Measurements from ENCODE around the gene NPAS2. TPM values are rescaled to one million over a fixed set of nuclear protein-coding genes. Genes with fewer than 3 reads are reported as not detected.

NPAS2 gene
- total RNA-seq, 1 experiment from 2014 or later = 20.4 TPM

DNA sequence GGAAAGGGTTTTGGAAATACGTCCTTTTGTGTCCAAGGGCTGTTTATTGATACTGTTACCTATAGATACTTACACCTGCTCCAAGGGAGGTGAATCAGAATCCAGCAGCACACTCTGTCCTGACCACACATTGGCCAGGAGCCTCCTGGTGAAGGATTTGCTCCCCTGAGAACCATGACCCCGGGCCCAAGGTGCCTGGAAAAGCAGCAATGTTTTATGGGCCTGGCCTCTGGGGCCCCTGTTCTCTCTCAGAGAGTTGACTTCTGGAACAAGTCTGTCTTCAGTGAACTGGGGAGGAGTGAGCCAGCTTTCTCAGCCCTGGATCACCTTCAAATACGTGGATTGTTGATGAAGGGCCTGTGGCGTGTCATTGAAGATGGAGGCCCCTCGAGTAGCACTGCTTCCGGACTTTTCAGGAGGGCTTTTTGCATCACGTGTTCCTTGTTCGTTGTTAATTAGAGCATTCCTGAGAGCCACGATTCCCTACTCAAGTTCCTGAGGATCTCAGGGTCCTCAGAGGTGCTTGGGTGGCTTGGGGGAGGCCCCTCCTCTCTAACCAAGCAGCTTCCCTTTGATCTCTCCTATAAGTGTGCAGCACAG is 103.6 kb downstream of the NPAS2 start:
- H3K36me3 ChIP-seq (ENCODE audit: control insufficient read depth in 1 of 2, insufficient read depth in 2 of 2, low read length in 2 of 2) = peaks cover 0 to 5% of the 10 kb centered on the region in 2 experiments; a peak in 2 of 4 replicates
- no peak overlapping the region for H3K4me2 ChIP-seq (ENCODE audit: low read length)
- H3K4me1 ChIP-seq (ENCODE audit: control insufficient read depth in 1 of 2, insufficient read depth in 2 of 2, low read length in 2 of 2) = no peaks in the 10 kb centered on the region
- H3K9ac ChIP-seq (ENCODE audit: low read length) = no peak overlapping the region
- H2AFZ ChIP-seq (ENCODE audit: low read depth, low read length, poor library complexity, severe bottlenecking) = no peak overlapping the region
- DNase-seq (ENCODE audit: low read depth, low spot score) (no peak), ATAC-seq (no peak)
- H3K9me2 ChIP-seq (ENCODE audit: insufficient read depth) = no peaks in the 10 kb centered on the region
- BruUV-seq (replicated peaks) = no TSS peak
- H3K27me3 ChIP-seq (ENCODE audit: insufficient read depth, low read length) = no peaks in the 10 kb centered on the region
- H3K9me3 ChIP-seq (ENCODE audit: control insufficient read depth in 1 of 2, insufficient read depth in 1 of 2, low read depth in 1 of 2, low read length in 2 of 2) = no peaks in the 10 kb centered on the region
- no peak for TF ChIP-seq CTCF (IDR thresholded peaks at IDR 0.05 in 2 of 3, conservative IDR thresholded peaks at IDR 0.05 in 1 of 3; ENCODE audit: borderline replicate concordance in 1 of 3, insufficient read depth in 1 of 3, low read depth in 2 of 3, low read length in 2 of 3)
- ChIA-PET POLR2A (no interaction called here), RAD21 (ENCODE audit: low non-redundant PET in 1 of 2, low total read pairs in 2 of 2, uncharacterized antibody in 2 of 2, unreplicated experiment in 2 of 2) (no interaction called here), CTCF (no interaction called here)
- intact Hi-C loops (cut with micrococcal nuclease) = no loop called here
- H4K20me1 ChIP-seq (ENCODE audit: insufficient read depth) = no peaks in the 10 kb centered on the region
- H3K4me3 ChIP-seq (replicated peaks in 1 of 2; ENCODE audit: low read depth in 1 of 2, low read length in 2 of 2) = no peak overlapping the region
- no peaks in the 10 kb centered on the region for H3K79me2 ChIP-seq (ENCODE audit: insufficient read depth, low read length)
- no peak overlapping the region for H3K27ac ChIP-seq (ENCODE audit: low read depth, low read length)

GRCh38 chr2:100924122-100924519 is 104.2 kb downstream of the NPAS2 start:
- no peak for ATAC-seq

More at GRCh38 chr2:100924122-100924519, 104.2 kb downstream of the NPAS2 start:
- no peak overlapping the region for H3K27ac ChIP-seq (ENCODE audit: low read depth, low read length)
- H3K9me3 ChIP-seq (ENCODE audit: control insufficient read depth in 1 of 2, insufficient read depth in 1 of 2, low read depth in 1 of 2, low read length in 2 of 2) = no peaks in the 10 kb centered on the region
- RAD21 ChIA-PET (ENCODE audit: low non-redundant PET in 1 of 2, low total read pairs in 2 of 2, uncharacterized antibody in 2 of 2, unreplicated experiment in 2 of 2) = no interaction called here
- POLR2A ChIA-PET = no interaction called here
- H3K36me3 ChIP-seq (ENCODE audit: control insufficient read depth in 1 of 2, insufficient read depth in 2 of 2, low read length in 2 of 2) = peaks cover 0 to 5% of the 10 kb centered on the region in 2 experiments; a peak in 2 of 4 replicates
- no peak overlapping the region for H3K4me2 ChIP-seq (ENCODE audit: low read length)
- CTCF ChIA-PET = no interaction called here
- no peak overlapping the region for H3K4me3 ChIP-seq (replicated peaks in 1 of 2; ENCODE audit: low read depth in 1 of 2, low read length in 2 of 2)
- H3K4me1 ChIP-seq (ENCODE audit: control insufficient read depth in 1 of 2, insufficient read depth in 2 of 2, low read length in 2 of 2) = no peaks in the 10 kb centered on the region
- H3K9ac ChIP-seq (ENCODE audit: low read length) = no peak overlapping the region
- no peak overlapping the region for H2AFZ ChIP-seq (ENCODE audit: low read depth, low read length, poor library complexity, severe bottlenecking)
- DNase-seq (ENCODE audit: low read depth, low spot score) = no peak
- no TSS peak for BruUV-seq (replicated peaks)
- no peaks in the 10 kb centered on the region for H3K79me2 ChIP-seq (ENCODE audit: insufficient read depth, low read length)
- intact Hi-C loops (cut with micrococcal nuclease) = no loop called here
- H4K20me1 ChIP-seq (ENCODE audit: insufficient read depth) = no peaks in the 10 kb centered on the region
- H3K9me2 ChIP-seq (ENCODE audit: insufficient read depth) = no peaks in the 10 kb centered on the region
- TF ChIP-seq TCF7L2 (IDR thresholded peaks at IDR 0.05; ENCODE audit: borderline replicate concordance, extremely low read depth, insufficient read depth, insufficient read length) (no peak), ZNF274 (IDR thresholded peaks at IDR 0.05; ENCODE audit: low read depth, low read length) (no peak), MAX (IDR thresholded peaks at IDR 0.05) (no peak), POLR2AphosphoS5 (IDR thresholded peaks at IDR 0.05; ENCODE audit: low read depth, low read length) (no peak), CEBPB (IDR thresholded peaks at IDR 0.05; ENCODE audit: low read depth) (no peak), EGR1 (IDR thresholded peaks at IDR 0.05; ENCODE audit: low read depth) (no peak), FOSL1 (IDR thresholded peaks at IDR 0.05; ENCODE audit: low read depth) (no peak), SIN3A (IDR thresholded peaks at IDR 0.05; ENCODE audit: low read depth) (no peak), EZH2phosphoT487 (IDR thresholded peaks at IDR 0.05; ENCODE audit: borderline replicate concordance) (no peak), ELF1 (IDR thresholded peaks at IDR 0.05; ENCODE audit: borderline replicate concordance, low read depth) (no peak)
- no peaks in the 10 kb centered on the region for H3K27me3 ChIP-seq (ENCODE audit: insufficient read depth, low read length)

Measured in HCT116 (cell line).